Activated CD8-positive, alpha-beta memory T cell treated with anti-CD3 and anti-CD28 coated beads for 24 hours (primary cell): ENCODE data around the gene MAPK14.

Source experiments
- DNase-seq: peaks from one replicate; pipeline ENCODE4 v3.0.0-alpha.2; 2020

The MAPK14 gene

GRCh38 chr6:36141091-36141490 lies 113.5 kb downstream of the MAPK14 start:
- no peak for DNase-seq

GRCh38 chr6:36141961-36142360 lies 114.4 kb downstream of the MAPK14 start:
- DNase-seq = no peak

- no peak for DNase-seq
Measured at GRCh38 chr6:36142971-36143838, 115.6 kb downstream of the MAPK14 start.

- no peak for DNase-seq
Measured at GRCh38 chr6:36145495-36145894, 117.9 kb downstream of the MAPK14 start.

- DNase-seq = no peak
Measured at GRCh38 chr6:36147294-36147693, 119.7 kb downstream of the MAPK14 start.

- DNase-seq = no peak
Measured at GRCh38 chr6:36149476-36149875, 121.9 kb downstream of the MAPK14 start.

GRCh38 chr6:36150283-36150682 lies 122.7 kb downstream of the MAPK14 start:
- DNase-seq = no peak

GRCh38 chr6:36154286-36154685 lies 126.7 kb downstream of the MAPK14 start:
- no peak for DNase-seq

- no peak for DNase-seq
Measured at GRCh38 chr6:36155662-36156061, 128.1 kb downstream of the MAPK14 start.

- DNase-seq = no peak
Measured at GRCh38 chr6:36160147-36160760, 132.6 kb downstream of the MAPK14 start.
